Lower leg skin (tissue), 3 donors: Measurements from ENCODE around the gene MYBL2.

Experiments
- POLR2A ChIP-seq, 2 donors: fragments of 450-650 bp; IDR thresholded peaks; one replicate each; pipeline ENCODE4 v1.6.1; 2016 to 2017; ENCODE audit warnings: antibody characterized with exemption in 2 of 2, mild to moderate bottlenecking in 1 of 2, moderate library complexity in 1 of 2
- TF ChIP-seq, protein P1 (sequence below), 3 donors: fragments of 450-650 bp; IDR thresholded peaks; one replicate each; pipeline ENCODE4 v1.5.1; 2016; ENCODE audit warnings: antibody characterized with exemption in 3 of 3, mild to moderate bottlenecking in 3 of 3, moderate library complexity in 2 of 3

DNA sequence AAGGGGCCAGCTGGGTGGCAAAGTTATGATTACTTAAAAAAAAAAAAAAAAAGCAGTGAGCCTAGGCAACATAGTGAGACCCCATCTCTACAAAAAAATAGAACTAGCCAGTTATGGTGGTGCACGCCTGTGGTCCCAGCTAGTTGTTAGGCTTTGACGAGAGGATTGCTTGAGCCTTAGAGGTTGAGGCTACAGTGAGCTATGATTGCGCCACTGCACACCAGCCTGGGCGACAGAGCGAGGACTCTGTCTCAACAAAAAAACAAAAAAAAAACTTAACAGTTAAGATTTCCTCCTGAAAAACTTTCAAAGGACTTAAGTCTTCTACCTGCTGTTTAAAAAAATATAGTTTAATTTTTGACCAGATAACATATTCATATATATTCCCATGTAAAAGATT lies 57.5 kb downstream of the MYBL2 start:
- TF ChIP-seq, protein P1, sequence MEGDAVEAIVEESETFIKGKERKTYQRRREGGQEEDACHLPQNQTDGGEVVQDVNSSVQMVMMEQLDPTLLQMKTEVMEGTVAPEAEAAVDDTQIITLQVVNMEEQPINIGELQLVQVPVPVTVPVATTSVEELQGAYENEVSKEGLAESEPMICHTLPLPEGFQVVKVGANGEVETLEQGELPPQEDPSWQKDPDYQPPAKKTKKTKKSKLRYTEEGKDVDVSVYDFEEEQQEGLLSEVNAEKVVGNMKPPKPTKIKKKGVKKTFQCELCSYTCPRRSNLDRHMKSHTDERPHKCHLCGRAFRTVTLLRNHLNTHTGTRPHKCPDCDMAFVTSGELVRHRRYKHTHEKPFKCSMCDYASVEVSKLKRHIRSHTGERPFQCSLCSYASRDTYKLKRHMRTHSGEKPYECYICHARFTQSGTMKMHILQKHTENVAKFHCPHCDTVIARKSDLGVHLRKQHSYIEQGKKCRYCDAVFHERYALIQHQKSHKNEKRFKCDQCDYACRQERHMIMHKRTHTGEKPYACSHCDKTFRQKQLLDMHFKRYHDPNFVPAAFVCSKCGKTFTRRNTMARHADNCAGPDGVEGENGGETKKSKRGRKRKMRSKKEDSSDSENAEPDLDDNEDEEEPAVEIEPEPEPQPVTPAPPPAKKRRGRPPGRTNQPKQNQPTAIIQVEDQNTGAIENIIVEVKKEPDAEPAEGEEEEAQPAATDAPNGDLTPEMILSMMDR (IDR thresholded peaks at IDR 0.05), result no peak
- no peak for TF ChIP-seq POLR2A (IDR thresholded peaks at IDR 0.05)
